ENCODE data around the gene RIPOR3. TPM values are rescaled to one million over a fixed set of nuclear protein-coding genes. Genes with fewer than 3 reads are reported as not detected.
A peak's percentile ranks its signal among the peaks of the same experiment; 100 is the strongest.

RIPOR3 gene
- total RNA-seq, 2 experiments from 2014 or later: not detected

GRCh38 chr20:50560867-50561266 is 130.5 kb downstream of the RIPOR3 start:
- no peak for DNase-seq
- Mint-ChIP-seq H3K36me3 (ENCODE audit: low read depth) (peaks cover 68% of the 10 kb centered on the region), H3K27me3 (ENCODE audit: low read depth) (no peaks in the 10 kb centered on the region), H3K27ac (peak overlapping the region; percentile 99), H3K4me3 (peak overlapping the region; percentile 89), H3K4me1 (ENCODE audit: low read depth) (peaks cover 87% of the 10 kb centered on the region), H3K9me3 (no peaks in the 10 kb centered on the region)
- CTCF ChIA-PET: interaction anchor here (0.9 to 2.3 kb wide), 8 partner anchors 12 to 58 kb away, joined by 3 to 8 read pairs (median 5); partner anchors contain the start of gene PTPN1
- intact Hi-C loops (cut with micrococcal nuclease): loop anchor here (1.0 to 10.0 kb wide), 8 partner anchors 9 to 446 kb away; partner anchors contain the start of genes PTPN1 and UBE2V1

- H3K4me1 Mint-ChIP-seq (ENCODE audit: low read depth): peaks cover 84% of the 10 kb centered on the region
- no peak for DNase-seq
- intact Hi-C loops (cut with micrococcal nuclease): loop anchor here (10.0 kb wide), 1 partner anchor 445 kb away; the partner anchor contains the start of gene UBE2V1
- H3K4me3 Mint-ChIP-seq: peak overlapping the region; percentile 89
- H3K27me3 Mint-ChIP-seq (ENCODE audit: low read depth): no peaks in the 10 kb centered on the region
- CTCF ChIA-PET: interaction anchor here (0.6 to 2.1 kb wide), 3 partner anchors 9 to 47 kb away, joined by 3 to 12 read pairs (median 5); no protein-coding TSS in a partner anchor
- H3K36me3 Mint-ChIP-seq (ENCODE audit: low read depth): peaks cover 63% of the 10 kb centered on the region
- peak overlapping the region; percentile 86 for H3K27ac Mint-ChIP-seq
- no peaks in the 10 kb centered on the region for H3K9me3 Mint-ChIP-seq
Measured at GRCh38 chr20:50559856-50560638, 131.3 kb downstream of the RIPOR3 start.

- no peak for DNase-seq
- CTCF ChIA-PET: interaction anchor here (0.6 to 1.8 kb wide), 3 partner anchors 30 to 46 kb away, joined by 3 to 6 read pairs (median 4); no protein-coding TSS in a partner anchor
- peaks cover 57% of the 10 kb centered on the region for H3K36me3 Mint-ChIP-seq (ENCODE audit: low read depth)
- peaks cover 75% of the 10 kb centered on the region for H3K4me1 Mint-ChIP-seq (ENCODE audit: low read depth)
- H3K9me3 Mint-ChIP-seq: no peaks in the 10 kb centered on the region
- intact Hi-C loops (cut with micrococcal nuclease): no loop called here
- H3K27ac Mint-ChIP-seq: peak overlapping the region; percentile 86
- no peaks in the 10 kb centered on the region for H3K27me3 Mint-ChIP-seq (ENCODE audit: low read depth)
- H3K4me3 Mint-ChIP-seq: peak overlapping the region; percentile 89
Measured at GRCh38 chr20:50559149-50559548, 132.2 kb downstream of the RIPOR3 start.

- Mint-ChIP-seq H3K36me3 (ENCODE audit: low read depth) (peaks cover 55% of the 10 kb centered on the region), H3K27ac (peak overlapping the region; percentile 54), H3K4me1 (ENCODE audit: low read depth) (peaks cover 69% of the 10 kb centered on the region), H3K9me3 (no peaks in the 10 kb centered on the region), H3K27me3 (ENCODE audit: low read depth) (no peaks in the 10 kb centered on the region), H3K4me3 (no peak overlapping the region)
- intact Hi-C loops (cut with micrococcal nuclease): no loop called here
- DNase-seq: no peak
- CTCF ChIA-PET: interaction anchor here (1.1 to 1.8 kb wide), 2 partner anchors 30 to 43 kb away, joined by 4 to 6 read pairs; no protein-coding TSS in a partner anchor
Measured at GRCh38 chr20:50558483-50558925, 132.8 kb downstream of the RIPOR3 start.

GRCh38 chr20:50557549-50558134 is 133.7 kb downstream of the RIPOR3 start:
- H3K4me3 Mint-ChIP-seq: no peak overlapping the region
- peaks cover 61% of the 10 kb centered on the region for H3K4me1 Mint-ChIP-seq (ENCODE audit: low read depth)
- H3K27me3 Mint-ChIP-seq (ENCODE audit: low read depth): no peaks in the 10 kb centered on the region

GRCh38 chr20:50555662-50556061 is 135.7 kb downstream of the RIPOR3 start:
- Mint-ChIP-seq H3K27ac (peak overlapping the region; percentile 48), H3K4me1 (ENCODE audit: low read depth) (peaks cover 43% of the 10 kb centered on the region), H3K4me3 (no peak overlapping the region), H3K9me3 (no peaks in the 10 kb centered on the region), H3K36me3 (ENCODE audit: low read depth) (peaks cover 33% of the 10 kb centered on the region), H3K27me3 (ENCODE audit: low read depth) (no peaks in the 10 kb centered on the region)
- DNase-seq: no peak
- CTCF ChIA-PET: no interaction called here
- intact Hi-C loops (cut with micrococcal nuclease): no loop called here

More at GRCh38 chr20:50557549-50558134, 133.7 kb downstream of the RIPOR3 start:
- Mint-ChIP-seq H3K9me3 (no peaks in the 10 kb centered on the region), H3K27ac (peak overlapping the region; percentile 24), H3K36me3 (ENCODE audit: low read depth) (peaks cover 48% of the 10 kb centered on the region)
- intact Hi-C loops (cut with micrococcal nuclease): no loop called here
- no peak for DNase-seq
- CTCF ChIA-PET: interaction anchor here (1.0 to 1.8 kb wide), 4 partner anchors 18 to 93 kb away, joined by 3 to 6 read pairs (median 4); no protein-coding TSS in a partner anchor

GRCh38 chr20:50554694-50555579 is 136.4 kb downstream of the RIPOR3 start:
- Mint-ChIP-seq H3K4me1 (ENCODE audit: low read depth) (peaks cover 38% of the 10 kb centered on the region), H3K36me3 (ENCODE audit: low read depth) (peaks cover 35% of the 10 kb centered on the region), H3K27ac (no peak overlapping the region), H3K4me3 (no peak overlapping the region), H3K9me3 (no peaks in the 10 kb centered on the region), H3K27me3 (ENCODE audit: low read depth) (no peaks in the 10 kb centered on the region)
- intact Hi-C loops (cut with micrococcal nuclease): no loop called here
- no peak for DNase-seq
- CTCF ChIA-PET: interaction anchor here (0.6 kb wide), 1 partner anchor 576 kb away, joined by 4 read pairs; no protein-coding TSS in a partner anchor

GRCh38 chr20:50552979-50553378 is 138.4 kb downstream of the RIPOR3 start:
- peaks cover 37% of the 10 kb centered on the region for H3K4me1 Mint-ChIP-seq (ENCODE audit: low read depth)
- peaks cover 37% of the 10 kb centered on the region for H3K36me3 Mint-ChIP-seq (ENCODE audit: low read depth)
- intact Hi-C loops (cut with micrococcal nuclease): no loop called here
- DNase-seq: no peak
- H3K27me3 Mint-ChIP-seq (ENCODE audit: low read depth): no peaks in the 10 kb centered on the region
- H3K9me3 Mint-ChIP-seq: no peaks in the 10 kb centered on the region
- no peak overlapping the region for H3K27ac Mint-ChIP-seq
- CTCF ChIA-PET: no interaction called here
- H3K4me3 Mint-ChIP-seq: no peak overlapping the region

GRCh38 chr20:50551288-50551687 is 140.1 kb downstream of the RIPOR3 start:
- DNase-seq: peak; percentile 64
- intact Hi-C loops (cut with micrococcal nuclease): loop anchor here (1.0 to 2.0 kb wide), 4 partner anchors 10 to 58 kb away; no protein-coding TSS in a partner anchor
- Mint-ChIP-seq H3K9me3 (no peaks in the 10 kb centered on the region), H3K27ac (no peak overlapping the region), H3K4me3 (peak overlapping the region; percentile 25), H3K36me3 (ENCODE audit: low read depth) (peaks cover 37% of the 10 kb centered on the region), H3K27me3 (ENCODE audit: low read depth) (no peaks in the 10 kb centered on the region), H3K4me1 (ENCODE audit: low read depth) (peaks cover 39% of the 10 kb centered on the region)
- CTCF ChIA-PET: interaction anchor here (0.8 to 1.8 kb wide), 10 partner anchors 8 to 73 kb away, joined by 3 to 12 read pairs (median 4); no protein-coding TSS in a partner anchor

- DNase-seq: no peak
- intact Hi-C loops (cut with micrococcal nuclease): loop anchor here (2.0 kb wide), 1 partner anchor 58 kb away; no protein-coding TSS in a partner anchor
- Mint-ChIP-seq H3K9me3 (no peaks in the 10 kb centered on the region), H3K27ac (no peak overlapping the region), H3K4me1 (ENCODE audit: low read depth) (peaks cover 39% of the 10 kb centered on the region), H3K27me3 (ENCODE audit: low read depth) (no peaks in the 10 kb centered on the region), H3K4me3 (no peak overlapping the region), H3K36me3 (ENCODE audit: low read depth) (peaks cover 35% of the 10 kb centered on the region)
- CTCF ChIA-PET: interaction anchor here (0.6 to 1.8 kb wide), 10 partner anchors 8 to 72 kb away, joined by 3 to 12 read pairs (median 4); no protein-coding TSS in a partner anchor
Measured at GRCh38 chr20:50550531-50550930, 140.8 kb downstream of the RIPOR3 start.

GRCh38 chr20:50548396-50548795 is 142.9 kb downstream of the RIPOR3 start:
- intact Hi-C loops (cut with micrococcal nuclease): no loop called here
- Mint-ChIP-seq H3K9me3 (no peaks in the 10 kb centered on the region), H3K27ac (peak overlapping the region; percentile 94), H3K36me3 (ENCODE audit: low read depth) (peaks cover 38% of the 10 kb centered on the region), H3K4me3 (no peak overlapping the region), H3K4me1 (ENCODE audit: low read depth) (peaks cover 55% of the 10 kb centered on the region), H3K27me3 (ENCODE audit: low read depth) (no peaks in the 10 kb centered on the region)
- CTCF ChIA-PET: interaction anchor here (1.6 to 2.3 kb wide), 5 partner anchors 13 to 33 kb away, joined by 5 to 7 read pairs (median 5); no protein-coding TSS in a partner anchor
- no peak for DNase-seq

Measured in activated naive CD4-positive, alpha-beta T cell treated with anti-CD3 and anti-CD28 coated beads for 36 hours (primary cell).